SK-N-MC (cell line): Measurements from ENCODE around the gene SP4.

Source experiments
- EZH2 ChIP-seq: fragments of 200-600 bp; sonication (generic); IDR thresholded peaks from one replicate; pipeline ENCODE4 v1.6.1; 2017; ENCODE audit warnings: antibody characterized with exemption
- POLR2AphosphoS5 ChIP-seq: IDR thresholded peaks from 2 replicates; pipeline ENCODE4 v1.6.1; 2012; ENCODE audit warnings: mild to moderate bottlenecking, low read depth, low read length, borderline replicate concordance

GRCh38 chr7:21454906-21455305, 27.0 kb downstream of the SP4 start:
- TF ChIP-seq EZH2: no peak
- no peak for TF ChIP-seq POLR2AphosphoS5
